SK-N-SH (cell line): ENCODE results near the gene IL1RL2.

ENCODE experiments used
- RAD21 ChIP-seq: IDR thresholded peaks from 2 replicates; pipeline ENCODE4 v1.6.1; 2012; ENCODE audit warnings: mild to moderate bottlenecking, low read length
- RCOR1 ChIP-seq: fragments of 150-350 bp; IDR thresholded peaks from 2 replicates; pipeline ENCODE4 v1.6.1; 2017; ENCODE audit warnings: antibody characterized with exemption, low read length
- YY1 ChIP-seq: IDR thresholded peaks from 2 replicates; pipeline ENCODE4 v1.4.0; 2012; ENCODE audit warnings: low read depth, mild to moderate bottlenecking

DNA sequence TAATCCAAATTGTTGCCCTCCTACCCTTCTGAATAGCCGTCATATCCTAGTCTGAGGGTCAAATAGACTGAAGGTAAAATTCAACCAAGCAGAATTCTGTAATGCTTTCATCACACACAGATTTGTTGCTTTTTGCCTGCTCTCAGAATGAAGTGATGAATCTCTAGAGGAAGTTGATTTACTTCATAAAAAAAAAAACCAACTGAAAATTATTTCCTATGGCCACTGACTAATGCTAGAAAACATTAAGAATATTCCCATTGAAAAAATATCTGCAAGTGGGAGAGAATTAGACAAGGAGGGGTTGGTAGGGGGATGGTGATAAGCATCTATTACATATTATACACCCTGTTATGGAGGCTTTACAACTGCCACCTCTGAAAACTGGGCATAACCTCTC is 2.3 kb upstream of the IL1RL2 start:
- TF ChIP-seq RAD21 (no peak), RCOR1 (no peak), YY1 (no peak)
